Loucy (cell line): Measurements from ENCODE around the gene GEMIN7.

ENCODE experiments used
- EZH2phosphoT487 ChIP-seq: fragments of 200-600 bp; IDR thresholded peaks from 2 replicates; pipeline ENCODE4 v1.6.1; 2018; ENCODE audit warnings: antibody characterized with exemption, mild to moderate bottlenecking, moderate library complexity, borderline replicate concordance
- TF ChIP-seq, protein P1 (sequence below): fragments of 200-600 bp; sonication (generic); conservative IDR thresholded peaks from 2 replicates; pipeline ENCODE4 v1.5.1; 2014; ENCODE audit warnings: mild to moderate bottlenecking, antibody characterized with exemption, low read length

DNA sequence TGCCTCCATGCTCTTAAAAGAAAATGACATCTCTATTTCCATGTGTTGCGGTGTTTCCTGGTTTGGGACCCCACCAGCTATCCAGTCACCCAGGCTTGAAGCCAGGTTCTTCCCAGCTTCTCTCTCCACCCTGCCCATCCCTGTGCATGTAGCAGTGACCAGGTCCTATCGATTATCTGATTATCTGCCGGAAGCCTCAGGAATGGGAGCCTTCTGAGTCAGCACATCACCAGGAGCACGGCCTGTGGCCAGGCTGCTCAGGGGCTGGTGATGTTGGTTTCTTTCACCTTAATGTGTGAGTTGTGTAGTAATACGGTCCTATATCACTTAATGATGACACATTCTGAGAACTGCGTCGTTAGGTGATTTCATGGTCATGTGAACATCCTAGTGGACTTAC lies 47.6 kb downstream of the GEMIN7 start:
- TF ChIP-seq, protein P1, sequence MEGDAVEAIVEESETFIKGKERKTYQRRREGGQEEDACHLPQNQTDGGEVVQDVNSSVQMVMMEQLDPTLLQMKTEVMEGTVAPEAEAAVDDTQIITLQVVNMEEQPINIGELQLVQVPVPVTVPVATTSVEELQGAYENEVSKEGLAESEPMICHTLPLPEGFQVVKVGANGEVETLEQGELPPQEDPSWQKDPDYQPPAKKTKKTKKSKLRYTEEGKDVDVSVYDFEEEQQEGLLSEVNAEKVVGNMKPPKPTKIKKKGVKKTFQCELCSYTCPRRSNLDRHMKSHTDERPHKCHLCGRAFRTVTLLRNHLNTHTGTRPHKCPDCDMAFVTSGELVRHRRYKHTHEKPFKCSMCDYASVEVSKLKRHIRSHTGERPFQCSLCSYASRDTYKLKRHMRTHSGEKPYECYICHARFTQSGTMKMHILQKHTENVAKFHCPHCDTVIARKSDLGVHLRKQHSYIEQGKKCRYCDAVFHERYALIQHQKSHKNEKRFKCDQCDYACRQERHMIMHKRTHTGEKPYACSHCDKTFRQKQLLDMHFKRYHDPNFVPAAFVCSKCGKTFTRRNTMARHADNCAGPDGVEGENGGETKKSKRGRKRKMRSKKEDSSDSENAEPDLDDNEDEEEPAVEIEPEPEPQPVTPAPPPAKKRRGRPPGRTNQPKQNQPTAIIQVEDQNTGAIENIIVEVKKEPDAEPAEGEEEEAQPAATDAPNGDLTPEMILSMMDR = no peak
- TF ChIP-seq EZH2phosphoT487 = no peak
